K562 (cell line): ENCODE data around the gene MGAT5.

ENCODE experiments used
- ATF6 ChIP-seq: sonication (generic); formaldehyde crosslinking; IDR thresholded peaks from 2 replicates; pipeline ENCODE4 v1.4.0; 2020; ENCODE audit warnings: mild to moderate bottlenecking, missing genetic modification reagents
- FOXA1 ChIP-seq: fragments of 450-650 bp; IDR thresholded peaks from 2 replicates; pipeline ENCODE4 v1.6.1; 2016; ENCODE audit warnings: mild to moderate bottlenecking, borderline replicate concordance
- MEIS2 ChIP-seq: fragments of 450-650 bp; IDR thresholded peaks from 2 replicates; pipeline ENCODE4 v1.6.1; 2014; ENCODE audit warnings: mild to moderate bottlenecking; ENCODE audit not compliant: partially characterized antibody
- MTF1 ChIP-seq: fragments of 250-450 bp; sonication (Bioruptor Pico); IDR thresholded peaks from 2 replicates; pipeline ENCODE4 v1.9.0; 2021; ENCODE audit warnings: moderate library complexity, mild to moderate bottlenecking, inconsistent platforms, borderline replicate concordance
- MYNN ChIP-seq, 2 experiments: sonication (generic); formaldehyde crosslinking in 1 of 2; IDR thresholded peaks; 2 replicates each; pipeline versions ENCODE4 v1.5.0 to v1.6.1; 2016 to 2020; ENCODE audit warnings: antibody characterized with exemption in 1 of 2, missing genetic modification reagents in 1 of 2
- TCF7L2 ChIP-seq: fragments of 150-350 bp; IDR thresholded peaks from 2 replicates; pipeline ENCODE4 v1.6.1; 2016; ENCODE audit warnings: low read depth, mild to moderate bottlenecking, low read length, moderate library complexity
- USF1 ChIP-seq: sonication (generic); formaldehyde crosslinking; IDR thresholded peaks from 2 replicates; pipeline ENCODE4 v1.9.0; 2022; ENCODE audit warnings: mild to moderate bottlenecking, missing genetic modification reagents
- YBX1 ChIP-seq: fragments of 450-650 bp; IDR thresholded peaks from 2 replicates; pipeline ENCODE4 v1.7.1; 2016; ENCODE audit warnings: mild to moderate bottlenecking
- YY1 ChIP-seq, 3 experiments: IDR thresholded peaks; 2 replicates each; pipeline ENCODE4 v1.6.1; 2011; ENCODE audit warnings: low read length in 2 of 3, mild to moderate bottlenecking in 2 of 3, moderate library complexity in 2 of 3, borderline replicate concordance in 1 of 3, control low read depth in 1 of 3, low read depth in 1 of 3; ENCODE audit not compliant: insufficient read depth in 3 of 3, insufficient replicate concordance in 2 of 3, control insufficient read depth in 1 of 3, insufficient read length in 1 of 3; ENCODE audit errors: extremely low read depth in 1 of 3
- ZBTB43 ChIP-seq: sonication (generic); formaldehyde crosslinking; IDR thresholded peaks from 2 replicates; pipeline ENCODE4 v1.8.0; 2023; ENCODE audit warnings: mild to moderate bottlenecking, missing genetic modification reagents
- ZNF431 ChIP-seq: sonication (generic); formaldehyde crosslinking; IDR thresholded peaks from 2 replicates; pipeline ENCODE4 v1.8.0; 2022; ENCODE audit warnings: mild to moderate bottlenecking, missing genetic modification reagents
- ZZZ3 ChIP-seq: fragments of 450-650 bp; IDR thresholded peaks from 2 replicates; pipeline ENCODE4 v1.6.1; 2016; ENCODE audit warnings: antibody characterized with exemption, mild to moderate bottlenecking, moderate library complexity
- TF ChIP-seq, protein P1 (sequence below), 3 experiments: IDR thresholded peaks in 2 of 3; conservative IDR thresholded peaks in 1 of 3; 2 replicates each; pipeline ENCODE4 v1.5.1; 2011 to 2012; ENCODE audit warnings: low read length in 3 of 3, mild to moderate bottlenecking in 3 of 3, control low read depth in 2 of 3, improper control_type of control experiment in 1 of 3, inconsistent platforms in 1 of 3, low read depth in 1 of 3, mixed read lengths in 1 of 3, moderate library complexity in 1 of 3; ENCODE audit not compliant: insufficient read depth in 2 of 3
- TF ChIP-seq, protein P2 (sequence below): sonication (generic); formaldehyde crosslinking; IDR thresholded peaks from 2 replicates; pipeline ENCODE4 v1.8.1; 2022; ENCODE audit warnings: missing genetic modification reagents

DNA sequence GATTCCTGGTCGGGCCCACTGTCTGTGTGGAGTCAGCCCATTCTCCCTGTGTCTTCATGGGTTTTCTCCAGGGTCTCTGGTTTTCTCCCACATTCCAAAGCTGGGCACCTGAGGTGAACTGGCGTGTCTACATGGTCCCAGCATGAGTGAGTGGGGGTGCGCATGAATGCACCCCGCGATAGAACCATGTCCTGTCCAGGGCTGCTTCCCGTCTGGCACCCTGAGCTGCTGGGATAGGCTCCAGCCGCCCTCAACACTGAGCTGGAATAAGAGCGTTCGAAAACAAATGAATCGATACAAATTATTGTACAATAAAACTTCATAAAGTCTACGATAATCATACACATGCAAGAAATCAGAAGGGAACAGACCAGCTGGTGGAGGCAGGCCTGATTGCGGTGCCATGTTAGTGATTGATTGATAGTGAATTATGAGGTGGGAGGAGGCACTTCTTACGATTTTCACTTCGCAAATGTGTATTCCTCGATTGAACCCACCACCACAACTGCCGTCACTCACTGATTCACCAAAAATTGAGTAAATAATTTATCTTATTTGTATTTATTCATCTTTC, 186.6 kb downstream of the MGAT5 start:
- TF ChIP-seq, protein P1, sequence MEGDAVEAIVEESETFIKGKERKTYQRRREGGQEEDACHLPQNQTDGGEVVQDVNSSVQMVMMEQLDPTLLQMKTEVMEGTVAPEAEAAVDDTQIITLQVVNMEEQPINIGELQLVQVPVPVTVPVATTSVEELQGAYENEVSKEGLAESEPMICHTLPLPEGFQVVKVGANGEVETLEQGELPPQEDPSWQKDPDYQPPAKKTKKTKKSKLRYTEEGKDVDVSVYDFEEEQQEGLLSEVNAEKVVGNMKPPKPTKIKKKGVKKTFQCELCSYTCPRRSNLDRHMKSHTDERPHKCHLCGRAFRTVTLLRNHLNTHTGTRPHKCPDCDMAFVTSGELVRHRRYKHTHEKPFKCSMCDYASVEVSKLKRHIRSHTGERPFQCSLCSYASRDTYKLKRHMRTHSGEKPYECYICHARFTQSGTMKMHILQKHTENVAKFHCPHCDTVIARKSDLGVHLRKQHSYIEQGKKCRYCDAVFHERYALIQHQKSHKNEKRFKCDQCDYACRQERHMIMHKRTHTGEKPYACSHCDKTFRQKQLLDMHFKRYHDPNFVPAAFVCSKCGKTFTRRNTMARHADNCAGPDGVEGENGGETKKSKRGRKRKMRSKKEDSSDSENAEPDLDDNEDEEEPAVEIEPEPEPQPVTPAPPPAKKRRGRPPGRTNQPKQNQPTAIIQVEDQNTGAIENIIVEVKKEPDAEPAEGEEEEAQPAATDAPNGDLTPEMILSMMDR (IDR thresholded peaks at IDR 0.05 in 2 of 3, conservative IDR thresholded peaks at IDR 0.05 in 1 of 3; ENCODE audit: insufficient read depth in 2 of 3, low read depth in 1 of 3, low read length in 3 of 3): no peak
- TF ChIP-seq FOXA1 (no peak), ZNF431 (CRISPR knock-in tag) (no peak), ATF6 (CRISPR knock-in tag) (no peak), MTF1 (CRISPR knock-in tag) (no peak), USF1 (CRISPR knock-in tag) (no peak), ZZZ3 (no peak), TCF7L2 (no peak), MEIS2 (no peak), ZBTB43 (CRISPR knock-in tag) (no peak), YY1 (IDR thresholded peaks at IDR 0.05; ENCODE audit: borderline replicate concordance in 1 of 3, control insufficient read depth in 1 of 3, extremely low read depth in 1 of 3, insufficient read depth in 3 of 3, insufficient read length in 1 of 3, insufficient replicate concordance in 2 of 3, low read depth in 1 of 3, low read length in 2 of 3) (no peak), YBX1 (no peak), MYNN (IDR thresholded peaks at IDR 0.05) (no peak), MYNN (CRISPR knock-in tag; IDR thresholded peaks at IDR 0.05) (no peak)
- TF ChIP-seq, protein P2, sequence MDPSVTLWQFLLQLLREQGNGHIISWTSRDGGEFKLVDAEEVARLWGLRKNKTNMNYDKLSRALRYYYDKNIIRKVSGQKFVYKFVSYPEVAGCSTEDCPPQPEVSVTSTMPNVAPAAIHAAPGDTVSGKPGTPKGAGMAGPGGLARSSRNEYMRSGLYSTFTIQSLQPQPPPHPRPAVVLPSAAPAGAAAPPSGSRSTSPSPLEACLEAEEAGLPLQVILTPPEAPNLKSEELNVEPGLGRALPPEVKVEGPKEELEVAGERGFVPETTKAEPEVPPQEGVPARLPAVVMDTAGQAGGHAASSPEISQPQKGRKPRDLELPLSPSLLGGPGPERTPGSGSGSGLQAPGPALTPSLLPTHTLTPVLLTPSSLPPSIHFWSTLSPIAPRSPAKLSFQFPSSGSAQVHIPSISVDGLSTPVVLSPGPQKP (CRISPR knock-in tag): no peak
